MCF 10A (cell line): ENCODE measurements around the gene TBC1D17. TPM values are rescaled to one million over a fixed set of nuclear protein-coding genes. Genes with fewer than 3 reads are reported as not detected.

ENCODE experiments used
- BruUV-seq: library from RNA; stranded (reverse); fragments of 400-500 nt; replicated peaks from 2 replicates; lab custom pipeline; 2021; lab: Mats Ljungman, UMichigan
- CTCF ChIA-PET: fragments of 300-600 bp; sonication (Branson Sonifier 250); formaldehyde crosslinking; extraction: SDS; loops from one replicate; lab custom pipeline; 2021; ENCODE audit warnings: antibody characterized with exemption, inconsistent platforms; lab: Yijun Ruan, JAX
- POLR2A ChIA-PET: fragments of 300-600, 350-650 bp; sonication (Branson Sonifier 250); formaldehyde crosslinking; extraction: SDS; loops from one replicate; lab custom pipeline; 2020; ENCODE audit warnings: antibody characterized with exemption, inconsistent platforms; lab: Yijun Ruan, JAX
- DNase-seq: peaks from one replicate; pipeline ENCODE4 v3.0.0-alpha.2; 2018; ENCODE audit not compliant: unreplicated experiment
- H3K27ac Mint-ChIP-seq: one replicate; pipeline ENCODE4 v1.8.0; 2022; ENCODE audit warnings: mild to moderate bottlenecking, low read depth, mixed read lengths; ENCODE audit not compliant: unreplicated experiment
- H3K27me3 Mint-ChIP-seq: one replicate; pipeline ENCODE4 v1.8.0; 2022; ENCODE audit warnings: mixed read lengths; ENCODE audit not compliant: insufficient read depth, unreplicated experiment
- H3K36me3 Mint-ChIP-seq: one replicate; pipeline ENCODE4 v1.8.0; 2022; ENCODE audit warnings: mild to moderate bottlenecking, moderate library complexity, mixed read lengths; ENCODE audit not compliant: insufficient read depth, unreplicated experiment
- H3K4me1 Mint-ChIP-seq: one replicate; pipeline ENCODE4 v1.8.0; 2022; ENCODE audit warnings: mixed read lengths; ENCODE audit not compliant: insufficient read depth, unreplicated experiment
- H3K4me3 Mint-ChIP-seq: one replicate; pipeline ENCODE4 v1.8.0; 2022; ENCODE audit warnings: mild to moderate bottlenecking, moderate library complexity, mixed read lengths; ENCODE audit not compliant: unreplicated experiment
- H3K9me3 Mint-ChIP-seq: one replicate; pipeline ENCODE4 v1.8.0; 2022; ENCODE audit warnings: mixed read lengths; ENCODE audit not compliant: unreplicated experiment
- CTCF ChIP-seq: fragments of 200-600 bp; IDR thresholded peaks from one replicate; pipeline ENCODE4 v1.8.0; 2022; ENCODE audit warnings: antibody characterized with exemption, mild to moderate bottlenecking; ENCODE audit not compliant: unreplicated experiment
- intact Hi-C: fragments of 100-400 bp; cut with micrococcal nuclease; formaldehyde crosslinking; loops from 2 replicates; pipeline ENCODE4 v1.14.1; 2022
- total RNA-seq: library from RNA; stranded (reverse); gene quantifications from 2 replicates; pipeline ENCODE4 v1.2.3, GENCODE V29; 2022

TBC1D17 gene
- total RNA-seq, 1 experiment from 2014 or later = 25.5 TPM

- Mint-ChIP-seq H3K27ac (no peak overlapping the region), H3K4me1 (peaks cover 4% of the 10 kb centered on the region), H3K27me3 (no peaks in the 10 kb centered on the region), H3K36me3 (peaks cover 57% of the 10 kb centered on the region), H3K4me3 (no peak overlapping the region), H3K9me3 (no peaks in the 10 kb centered on the region)
- TF ChIP-seq CTCF = no peak
- CTCF ChIA-PET = no interaction called here
- intact Hi-C loops = no loop called here
- POLR2A ChIA-PET = interaction anchor here (0.7 to 1.5 kb wide), 3 partner anchors 9 to 545 kb away, joined by 3 to 6 read pairs (median 4); no protein-coding TSS in a partner anchor
- no peak for DNase-seq
- TSS peak; percentile 27 for BruUV-seq
Measured at GRCh38 chr19:49838885-49839588, 38.5 kb upstream of the TBC1D17 start.

- Mint-ChIP-seq H3K4me1 (peaks cover 4% of the 10 kb centered on the region), H3K27ac (no peak overlapping the region), H3K9me3 (no peaks in the 10 kb centered on the region), H3K27me3 (no peaks in the 10 kb centered on the region), H3K36me3 (peaks cover 55% of the 10 kb centered on the region), H3K4me3 (no peak overlapping the region)
- no peak for TF ChIP-seq CTCF
- ChIA-PET POLR2A (interaction anchor here (0.7 to 1.5 kb wide), 2 partner anchors 8 to 544 kb away, joined by 3 to 6 read pairs; no protein-coding TSS in a partner anchor), CTCF (no interaction called here)
- no TSS peak for BruUV-seq
- intact Hi-C loops = no loop called here
- no peak for DNase-seq
Measured at GRCh38 chr19:49839713-49840112, 37.8 kb upstream of the TBC1D17 start.

DNA sequence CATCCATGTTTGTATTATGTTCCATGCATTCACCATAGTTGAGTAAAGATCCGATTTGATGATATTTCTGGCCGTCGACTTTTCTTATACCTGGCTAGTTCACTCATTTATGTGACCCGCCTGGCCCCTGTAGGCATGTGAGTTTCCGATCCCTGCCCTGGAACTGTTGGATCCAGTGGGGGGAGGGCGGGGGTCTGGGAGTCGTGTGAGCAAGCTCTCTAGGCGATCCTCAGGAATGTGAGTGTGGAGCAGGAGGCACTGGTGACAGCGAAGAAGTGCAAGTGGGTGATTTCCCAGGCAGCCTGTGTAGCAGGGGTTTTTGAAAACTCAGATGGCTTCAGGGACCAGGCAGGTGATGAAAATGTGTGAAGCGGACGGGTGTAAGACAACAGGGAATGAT lies 37.2 kb upstream of the TBC1D17 start:
- TF ChIP-seq CTCF = no peak
- H3K27ac Mint-ChIP-seq = peak overlapping the region; percentile 57
- no peak overlapping the region for H3K4me3 Mint-ChIP-seq
- H3K4me1 Mint-ChIP-seq = peaks cover 4% of the 10 kb centered on the region
- H3K36me3 Mint-ChIP-seq = peaks cover 49% of the 10 kb centered on the region
- no peak for DNase-seq
- intact Hi-C loops = no loop called here
- H3K9me3 Mint-ChIP-seq = no peaks in the 10 kb centered on the region
- CTCF ChIA-PET = no interaction called here
- no TSS peak for BruUV-seq
- H3K27me3 Mint-ChIP-seq = no peaks in the 10 kb centered on the region
- POLR2A ChIA-PET = no interaction called here

GRCh38 chr19:49840736-49841249 lies 36.7 kb upstream of the TBC1D17 start:
- no peak for TF ChIP-seq CTCF
- ChIA-PET POLR2A (no interaction called here), CTCF (interaction anchor here (0.6 kb wide), 1 partner anchor 488 kb away, joined by 4 read pairs; no protein-coding TSS in a partner anchor)
- no TSS peak for BruUV-seq
- H3K36me3 Mint-ChIP-seq = peaks cover 44% of the 10 kb centered on the region
- H3K4me1 Mint-ChIP-seq = peaks cover 4% of the 10 kb centered on the region
- H3K9me3 Mint-ChIP-seq = no peaks in the 10 kb centered on the region
- H3K27me3 Mint-ChIP-seq = no peaks in the 10 kb centered on the region
- H3K27ac Mint-ChIP-seq = peak overlapping the region; percentile 57
- no peak for DNase-seq
- intact Hi-C loops = no loop called here
- no peak overlapping the region for H3K4me3 Mint-ChIP-seq
